ENCODE measurements around the gene LGI4. TPM values are rescaled to one million over a fixed set of nuclear protein-coding genes. Genes with fewer than 3 reads are reported as not detected.
"Not testable (repeated sequence)": the region's sequence is repeated elsewhere in the genome, so short reads cannot be mapped to it uniquely, and the experiment has no call there.

Gene LGI4
- total RNA-seq, 1 donor from 2014 or later, result 1.9 TPM

DNA sequence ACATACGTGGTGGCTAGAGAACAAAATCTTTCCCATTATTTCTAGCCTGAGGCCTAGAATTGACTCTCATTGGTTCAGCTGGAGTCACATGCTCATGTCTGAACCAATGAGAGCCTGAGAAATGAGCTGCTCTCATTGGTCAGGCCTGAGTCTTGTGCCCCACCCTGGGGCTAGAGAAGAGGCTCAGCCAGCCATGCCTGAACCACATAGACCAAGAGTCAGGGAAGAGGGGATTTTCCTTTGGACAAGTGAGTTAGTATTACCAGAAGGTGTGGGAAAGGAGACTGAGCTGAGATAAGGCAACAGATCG is 26.5 kb upstream of the LGI4 start:
- ATAC-seq (no peak), DNase-seq (ENCODE audit: low spot score) (no peak)

DNA sequence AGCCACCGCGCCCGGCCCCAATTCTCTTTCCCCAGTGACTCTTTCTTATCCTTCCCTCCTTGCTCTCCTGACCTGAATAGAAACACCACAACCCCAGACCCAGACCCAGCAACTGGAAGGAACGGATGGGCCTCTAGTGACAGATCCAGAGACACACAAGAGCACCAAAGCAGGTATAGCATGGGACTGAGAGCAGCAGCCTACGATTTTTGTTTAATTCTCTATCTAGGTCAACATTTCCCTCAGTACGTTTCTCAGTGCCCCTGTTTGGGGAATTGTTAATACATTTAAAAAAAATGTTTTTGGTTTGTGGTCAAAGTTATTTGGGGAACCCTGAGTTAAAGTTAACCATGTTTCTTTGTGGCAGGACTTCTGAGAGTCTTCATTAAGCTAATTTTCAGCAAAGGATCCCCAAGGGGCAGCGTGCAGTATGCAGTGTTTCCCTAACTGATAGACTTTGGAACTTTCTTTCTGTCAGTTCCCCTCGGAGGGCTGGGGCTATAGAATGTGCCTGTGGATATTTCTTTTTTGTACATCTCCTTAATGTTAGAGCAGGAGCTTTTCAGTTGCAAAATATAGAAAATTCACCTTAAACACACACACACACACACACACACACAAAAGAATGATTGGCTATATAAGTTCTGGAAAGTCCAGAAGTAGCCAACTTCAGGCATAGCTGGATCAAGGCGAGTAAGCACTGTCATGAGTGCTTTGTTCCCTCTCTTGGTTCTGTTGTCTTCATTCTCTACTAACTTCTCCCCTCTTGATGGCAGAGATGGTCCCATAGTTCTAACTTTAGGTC is 26.0 kb upstream of the LGI4 start:
- ATAC-seq, result no peak
- no peak for DNase-seq (ENCODE audit: low spot score)

DNA sequence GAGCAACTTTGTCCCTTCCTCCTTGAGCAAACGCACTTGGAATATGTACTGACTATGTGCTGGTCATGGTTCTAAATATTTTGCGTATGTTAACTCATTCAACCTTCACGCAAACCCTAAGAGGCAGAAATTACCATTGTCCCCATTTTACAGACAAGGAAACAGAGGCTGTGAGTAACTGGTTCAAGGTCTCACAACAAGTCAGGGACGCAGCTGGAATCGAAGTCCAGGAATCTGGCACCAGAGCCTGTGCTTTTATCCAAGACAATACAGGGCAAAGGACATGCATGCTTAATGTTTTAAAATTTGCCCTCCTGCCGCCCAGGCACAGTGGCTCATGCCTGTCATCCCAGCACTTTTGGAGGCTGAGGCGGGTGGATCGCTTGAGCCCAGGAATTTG is 24.7 kb upstream of the LGI4 start:
- ATAC-seq, result peak; percentile 51
- no peak for DNase-seq (ENCODE audit: low spot score)

DNA sequence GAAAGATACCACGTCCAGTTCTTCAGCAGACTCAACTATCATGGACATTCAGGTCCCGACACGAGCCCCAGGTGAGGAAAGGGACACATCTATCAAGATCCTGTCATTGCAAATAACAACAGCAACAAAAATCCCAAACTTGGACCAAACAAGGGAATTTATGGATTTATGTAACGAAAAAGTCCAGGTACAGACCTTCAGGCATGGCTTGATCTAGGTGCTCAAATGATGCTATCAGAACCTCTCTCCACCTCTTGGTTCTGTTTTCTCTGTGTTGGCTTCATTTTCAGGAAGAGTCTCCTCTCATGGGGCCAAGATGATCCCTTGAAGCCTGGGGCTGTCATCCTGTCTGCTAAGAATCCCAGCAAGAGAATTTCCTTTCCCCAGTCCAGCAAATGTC is 22.6 kb upstream of the LGI4 start:
- ATAC-seq, result no peak
- no peak for DNase-seq (ENCODE audit: low spot score)

DNA sequence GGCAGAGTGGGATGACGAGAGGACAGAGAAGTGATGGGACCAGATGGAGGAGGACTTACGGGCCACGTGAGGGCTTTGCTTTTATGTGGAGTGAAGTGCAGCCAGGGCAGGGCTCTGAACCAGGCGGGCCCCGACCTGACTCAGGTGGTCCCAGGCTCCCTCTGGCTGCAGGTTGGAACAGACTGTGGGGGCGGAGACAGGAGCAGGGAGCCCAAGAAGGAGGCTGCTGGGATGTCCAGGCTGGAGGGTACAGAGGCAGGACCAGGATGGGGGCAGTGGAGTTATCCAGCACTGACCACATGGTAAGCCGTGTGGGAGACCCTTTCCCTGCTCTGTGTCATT is 21.8 kb upstream of the LGI4 start:
- DNase-seq (ENCODE audit: low spot score) (no peak), ATAC-seq (no peak)

DNA sequence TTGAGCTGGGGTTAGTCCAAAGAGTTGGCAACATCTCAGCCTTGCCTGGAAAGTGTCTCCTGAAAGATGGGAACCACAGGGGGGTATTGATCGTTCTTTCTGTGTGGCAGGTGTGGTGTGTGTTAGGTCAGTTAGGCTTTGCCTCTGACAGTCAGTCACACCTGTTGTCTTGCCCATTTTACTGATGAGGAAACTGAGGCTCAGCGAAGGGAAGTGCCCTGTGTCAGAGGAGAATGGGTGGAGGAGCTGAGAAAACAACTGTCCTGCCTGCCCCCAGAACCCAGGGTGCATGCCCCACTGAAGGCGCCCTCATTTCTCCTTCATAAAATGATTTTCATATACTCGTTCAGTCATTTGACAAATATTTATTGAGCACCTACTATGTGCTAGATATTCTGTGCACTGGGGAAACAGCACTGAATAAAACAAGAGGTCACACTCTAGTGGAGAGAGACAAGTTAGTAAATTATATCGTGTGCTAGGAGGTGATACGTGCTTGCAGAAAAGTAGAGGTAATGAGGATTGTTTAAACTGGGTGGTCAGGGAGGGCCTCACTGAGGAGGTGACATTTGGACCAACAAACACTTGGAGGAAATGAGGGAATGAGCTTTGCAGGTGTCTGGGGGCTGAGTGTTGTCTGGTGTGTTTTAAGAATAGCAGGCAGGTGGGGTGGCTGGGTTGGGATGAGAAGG is 21.3 kb upstream of the LGI4 start:
- DNase-seq (ENCODE audit: low spot score), result no peak
- ATAC-seq, result no peak

DNA sequence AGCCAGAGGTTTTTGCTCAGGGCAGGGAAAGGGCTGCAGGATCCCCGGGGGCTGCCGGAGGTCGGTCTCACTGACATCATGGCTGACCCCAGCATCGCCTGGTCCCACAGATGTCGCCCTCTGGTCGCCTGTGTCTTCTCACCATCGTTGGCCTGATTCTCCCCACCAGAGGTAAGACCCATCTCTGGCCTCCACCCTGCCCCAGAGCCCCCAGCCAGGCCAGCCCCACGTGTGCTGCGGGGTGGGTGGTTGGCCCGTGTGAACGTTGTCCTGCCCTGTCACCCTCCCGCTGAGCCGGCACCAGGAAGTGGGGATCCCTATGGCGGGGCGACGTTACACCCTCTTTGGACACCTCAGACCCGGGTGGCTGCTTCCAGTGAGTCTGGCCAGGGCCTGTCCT is 20.6 kb upstream of the LGI4 start:
- DNase-seq (ENCODE audit: low spot score) (no peak), ATAC-seq (no peak)

DNA sequence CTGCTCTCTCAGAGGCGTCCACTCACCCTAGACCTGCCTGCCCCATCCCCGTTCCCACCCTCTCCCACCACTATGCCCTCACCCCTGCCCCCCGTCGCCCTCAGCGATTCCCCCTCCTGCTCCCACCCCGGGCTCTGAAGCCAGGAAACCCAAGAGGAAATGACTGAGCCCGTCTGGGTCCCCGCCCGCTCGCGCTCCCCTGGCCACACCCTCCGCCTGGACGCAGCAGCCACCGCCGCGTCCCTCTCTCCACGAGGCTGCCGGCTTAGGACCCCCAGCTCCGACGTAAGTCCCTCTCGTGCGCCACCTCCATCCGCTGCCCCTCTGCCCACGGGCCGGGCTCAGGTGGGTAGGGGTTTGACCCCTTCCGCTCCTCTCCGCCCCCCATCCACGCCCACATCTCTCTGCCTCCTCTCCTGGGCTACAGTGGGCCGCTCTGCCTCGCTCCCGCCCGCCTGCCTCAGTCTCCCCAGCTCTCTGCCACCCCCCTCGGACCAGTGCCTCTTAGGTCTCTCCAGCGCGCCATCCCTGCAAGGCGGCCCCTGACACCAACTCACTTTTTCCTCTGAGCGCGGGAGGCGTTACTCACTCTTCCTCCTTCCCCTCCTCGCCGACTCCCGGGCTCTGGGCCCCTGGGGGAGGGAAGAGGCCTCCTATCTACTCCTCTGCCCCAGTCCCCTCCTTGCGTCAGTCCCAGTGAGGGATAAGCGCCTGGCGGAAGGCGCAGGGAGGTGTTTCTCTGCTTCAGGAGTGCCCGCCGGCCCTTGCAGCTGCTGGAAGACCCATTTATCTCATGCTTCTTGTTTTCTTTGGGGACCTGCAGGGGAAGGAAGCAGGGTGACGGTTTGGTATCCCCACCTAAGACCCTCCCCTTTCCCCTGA is 19.9 kb upstream of the LGI4 start, which contains the start of gene FXYD5:
FXYD5 (plus strand) TSS at position 211 of the 882 bp plus-strand sequence. CDS start 816 bp downstream, outside the sequence.
- peak; percentile 61 for DNase-seq (ENCODE audit: low spot score)

DNA sequence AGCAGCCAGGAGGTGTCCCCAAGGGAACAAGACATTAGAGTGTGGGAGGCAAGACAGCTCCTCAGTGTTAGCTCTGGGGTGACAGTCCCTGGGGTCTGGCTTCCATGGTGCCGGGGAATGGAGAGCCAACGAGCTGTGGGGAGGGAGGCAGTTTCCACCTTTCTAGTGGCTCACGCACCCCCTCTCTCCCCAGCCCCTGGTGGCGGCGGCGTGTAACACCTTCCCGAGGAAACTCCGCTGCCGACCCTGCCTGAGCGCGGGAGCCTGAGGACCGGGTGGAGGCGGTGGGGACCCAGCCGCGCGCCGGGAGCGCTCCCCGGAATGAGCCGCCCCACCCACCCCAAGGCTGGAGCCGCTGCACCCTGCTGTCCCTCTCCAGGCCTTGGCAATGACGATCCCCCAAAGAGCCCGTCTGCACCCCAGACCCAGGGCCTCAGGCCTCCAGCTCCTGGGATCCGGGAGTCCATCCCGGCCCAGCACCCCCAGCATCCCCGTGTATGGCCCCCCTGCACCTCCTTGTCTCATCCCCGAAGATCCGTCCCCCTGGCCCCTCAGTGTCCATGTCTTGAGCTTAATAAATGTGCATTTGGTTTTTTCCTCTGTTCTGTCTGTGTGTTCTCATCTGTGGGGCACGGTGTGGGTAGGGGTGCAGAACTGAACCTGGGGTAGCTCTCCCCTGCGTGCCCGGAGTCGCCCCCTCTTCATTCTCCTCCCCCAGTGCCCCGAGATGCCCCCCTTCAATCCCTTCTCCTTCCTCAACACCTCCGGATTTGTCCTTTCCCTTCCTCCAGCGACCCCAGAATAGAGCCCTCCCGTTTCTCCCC is 19.1 kb upstream of the LGI4 start:
- DNase-seq (ENCODE audit: low spot score) (no peak), ATAC-seq (peak; percentile 43)

More for the DNA sequence above, 19.9 kb upstream of the LGI4 start, which contains the start of gene FXYD5:
- ATAC-seq, result peak; percentile 76

DNA sequence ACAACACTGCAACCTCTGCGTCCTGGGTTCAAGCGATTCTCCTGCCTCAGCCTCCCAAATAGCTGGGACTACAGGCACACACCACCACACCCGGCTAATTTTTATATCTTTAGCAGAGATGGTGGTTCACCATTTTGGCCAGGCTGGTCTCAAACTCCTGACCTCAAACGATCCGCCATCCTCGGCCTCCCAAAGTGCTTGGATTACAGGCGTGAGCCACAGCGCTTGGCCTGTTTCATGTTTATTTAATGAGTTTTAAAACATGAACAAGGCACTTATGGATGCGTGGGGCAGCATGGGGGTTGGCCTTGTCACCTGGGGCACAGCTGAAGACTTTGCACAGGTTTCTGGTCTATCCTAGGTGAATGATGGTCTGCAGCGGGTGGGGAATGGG is 18.3 kb upstream of the LGI4 start:
- DNase-seq (ENCODE audit: low spot score); ATAC-seq: not testable (repeated sequence)

DNA sequence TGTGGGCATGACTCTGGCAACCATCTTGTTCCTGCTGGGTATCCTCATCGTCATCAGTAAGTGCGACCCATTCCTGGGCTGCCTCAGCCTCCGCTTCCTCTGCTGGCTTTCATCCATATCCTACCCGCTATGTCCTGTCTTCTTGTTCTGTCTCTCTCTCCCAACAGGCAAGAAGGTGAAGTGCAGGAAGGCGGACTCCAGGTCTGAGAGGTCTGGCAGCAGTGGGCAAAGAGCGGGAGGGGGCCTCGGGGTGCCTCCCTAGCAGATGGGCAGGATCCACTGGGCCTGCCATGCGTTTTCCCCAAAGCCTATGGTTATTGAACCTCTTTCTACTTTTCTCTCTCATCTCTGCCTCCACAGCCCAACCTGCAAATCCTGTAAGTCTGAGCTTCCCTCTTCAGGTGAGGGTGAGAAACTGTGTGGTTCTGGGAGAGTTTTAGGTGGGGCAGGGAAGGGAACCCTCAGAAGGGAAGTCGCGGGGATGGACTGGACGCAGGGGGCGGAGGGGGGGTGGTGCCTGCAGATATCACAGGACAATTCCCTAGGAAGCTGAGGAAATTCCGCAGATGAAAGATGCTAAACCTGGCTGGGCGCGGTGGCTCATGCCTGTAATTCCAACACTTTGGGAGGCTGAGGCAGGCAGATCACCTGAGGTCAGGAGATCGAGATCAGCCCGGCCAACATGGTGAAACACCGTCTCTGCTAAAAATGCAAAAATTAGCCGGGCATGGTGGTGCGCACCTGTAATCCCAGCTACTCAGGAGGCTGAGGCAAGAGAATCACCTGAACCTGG is 16.6 kb upstream of the LGI4 start:
- no peak for DNase-seq (ENCODE audit: low spot score)
- no peak for ATAC-seq

DNA sequence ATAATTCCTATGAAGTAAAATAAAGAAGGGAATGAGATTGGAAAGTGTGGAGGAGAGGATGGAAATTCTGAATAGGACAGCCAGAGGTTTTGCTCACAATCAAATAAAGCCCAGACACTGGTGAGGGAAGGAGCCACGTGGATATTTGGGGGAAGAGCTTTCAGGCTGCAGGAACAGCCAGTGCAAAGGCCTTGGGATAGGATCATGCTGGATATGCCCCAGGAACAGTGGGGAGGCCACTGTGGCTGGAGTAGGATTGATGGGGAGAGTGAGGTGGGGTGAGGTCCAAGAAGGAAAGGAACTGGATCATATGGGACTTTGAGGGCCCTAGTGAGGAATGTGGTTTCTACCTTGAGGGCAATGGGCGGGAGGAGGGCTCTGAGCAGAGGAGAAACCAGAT is 15.6 kb upstream of the LGI4 start:
- DNase-seq (ENCODE audit: low spot score) (no peak), ATAC-seq (no peak)

DNA sequence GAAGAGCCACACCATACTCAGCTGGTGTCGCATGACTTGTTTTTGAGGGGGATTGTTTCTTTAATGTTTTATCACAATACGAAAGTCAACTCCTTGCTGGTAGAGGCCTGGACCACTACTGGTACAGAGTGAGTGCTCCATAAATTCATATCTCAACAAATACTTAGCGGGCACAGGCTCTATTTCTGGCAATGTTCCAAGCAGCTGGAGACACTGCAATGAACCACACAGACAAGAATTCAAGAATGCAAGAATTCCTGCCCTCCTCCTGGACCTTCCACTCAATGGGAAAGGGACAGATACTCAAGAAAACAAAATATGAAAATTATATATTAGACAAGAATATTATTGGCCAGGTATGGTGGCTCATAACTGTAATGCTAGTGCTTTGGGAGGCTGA is 14.6 kb upstream of the LGI4 start:
- ATAC-seq, result no peak

DNA sequence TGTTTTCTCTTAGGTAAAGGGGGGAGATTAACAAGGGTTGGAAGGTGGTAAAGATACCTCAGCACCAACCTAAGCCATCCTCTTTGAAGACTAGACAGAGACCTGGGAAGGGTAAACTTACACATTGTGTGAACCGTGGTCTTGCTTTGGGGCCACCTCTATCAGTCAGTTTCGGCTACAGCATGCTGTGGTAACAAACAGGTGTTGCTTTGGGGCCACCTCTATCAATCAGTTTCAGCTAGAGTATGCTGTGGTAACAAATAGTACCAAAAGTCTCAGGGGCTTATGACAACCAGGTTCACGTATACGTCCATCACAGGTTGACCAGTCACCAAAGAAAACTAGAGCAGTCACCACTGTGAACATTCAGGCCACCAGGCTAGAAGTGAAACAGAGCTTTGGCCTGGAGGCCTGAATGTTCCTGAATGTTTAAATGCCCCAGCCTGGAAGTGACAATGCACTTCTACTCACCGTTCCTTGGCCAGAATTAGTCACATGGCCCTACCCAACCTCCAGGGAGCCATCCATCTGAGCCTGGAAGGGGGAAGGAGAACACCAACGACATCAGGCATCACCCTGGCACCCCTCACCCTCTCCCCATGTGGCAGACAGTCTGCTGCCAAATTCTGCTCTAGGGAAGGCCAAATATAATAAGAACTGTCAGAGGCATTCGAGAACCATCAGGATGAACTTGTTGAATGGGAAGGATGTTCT is 12.0 kb upstream of the LGI4 start:
- no peak for DNase-seq (ENCODE audit: low spot score)
- peak; percentile 29 for ATAC-seq

More for the DNA sequence above, 14.6 kb upstream of the LGI4 start:
- no peak for DNase-seq (ENCODE audit: low spot score)

DNA sequence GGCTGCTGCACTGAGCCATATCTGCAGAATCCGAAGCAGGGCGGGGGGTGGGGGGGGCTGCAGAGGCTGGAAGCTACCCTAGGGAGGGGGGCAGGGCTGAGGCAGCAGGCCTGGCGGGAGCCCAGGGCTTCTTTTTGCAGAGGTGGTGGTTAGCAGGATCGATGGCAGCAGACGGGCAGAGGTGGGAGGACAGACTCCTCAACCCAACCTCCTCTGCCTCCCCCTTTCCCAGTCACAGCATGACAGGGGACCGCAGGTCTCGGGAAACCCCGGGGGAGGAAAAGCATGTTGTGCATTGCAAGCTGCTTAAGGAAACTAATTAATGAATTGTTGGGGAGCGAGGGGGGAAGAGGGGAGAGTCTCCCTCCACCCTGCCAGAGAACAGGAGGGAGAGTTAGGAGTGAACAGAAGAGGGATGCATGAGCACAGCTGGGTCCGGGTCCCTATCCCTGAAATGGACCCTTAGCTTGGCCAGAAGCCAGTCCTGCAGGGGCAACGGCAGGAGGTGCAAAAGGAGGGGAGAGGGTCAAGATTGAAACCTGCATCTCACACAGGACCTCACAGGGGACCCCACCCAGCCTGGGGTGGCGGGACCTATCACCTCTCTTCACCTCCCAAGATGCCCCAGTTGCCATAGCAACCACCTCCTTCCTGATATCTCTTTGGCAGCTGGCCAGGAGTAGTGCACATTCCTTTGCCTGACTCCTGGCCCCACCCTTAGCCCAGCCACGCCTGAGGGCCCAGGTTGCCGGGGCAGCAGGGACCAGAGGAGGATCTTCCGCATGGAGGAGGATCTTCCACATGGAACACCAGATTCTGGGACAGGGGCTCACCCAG is 10.0 kb upstream of the LGI4 start:
- no peak for ATAC-seq
- DNase-seq (ENCODE audit: low spot score), result no peak

DNA sequence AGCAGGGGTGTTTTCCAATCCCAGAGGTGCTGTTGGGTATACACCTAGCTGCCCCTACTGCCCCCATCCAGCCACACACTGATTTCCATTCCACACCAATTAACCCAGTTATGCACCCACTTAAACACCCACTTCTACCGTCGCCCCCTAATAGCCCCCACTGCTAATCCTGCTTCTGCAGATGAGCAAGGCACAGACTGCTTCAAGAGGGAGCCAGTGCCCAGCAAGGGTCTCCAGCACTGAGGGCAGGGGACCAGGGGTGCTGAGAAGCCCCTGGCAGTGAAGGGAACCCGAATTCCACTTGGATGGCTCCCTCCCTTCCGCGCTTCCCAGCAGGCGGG is 9.4 kb upstream of the LGI4 start:
- DNase-seq (ENCODE audit: low spot score), result no peak
- ATAC-seq, result no peak

DNA sequence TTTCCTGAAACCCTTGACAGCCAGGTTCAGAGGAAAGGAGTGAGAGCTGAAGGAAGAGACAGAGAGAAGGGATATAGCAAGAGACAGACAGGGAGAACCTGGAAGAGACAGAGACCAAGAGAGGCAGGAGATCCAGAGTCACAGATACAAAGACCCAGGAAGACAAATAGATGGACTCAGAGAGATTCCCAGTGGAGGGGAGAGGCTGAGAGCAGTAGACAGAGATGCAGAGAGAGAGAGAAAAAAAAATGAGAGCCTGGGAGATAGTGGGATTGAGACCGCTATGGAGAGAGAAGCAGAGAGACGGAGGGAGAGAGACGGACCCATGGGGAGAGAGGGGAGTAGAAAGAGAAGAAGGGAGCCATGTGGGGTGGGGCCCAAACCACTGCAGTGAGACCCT is 9.0 kb upstream of the LGI4 start:
- DNase-seq (ENCODE audit: low spot score), result no peak
- ATAC-seq, result no peak

DNA sequence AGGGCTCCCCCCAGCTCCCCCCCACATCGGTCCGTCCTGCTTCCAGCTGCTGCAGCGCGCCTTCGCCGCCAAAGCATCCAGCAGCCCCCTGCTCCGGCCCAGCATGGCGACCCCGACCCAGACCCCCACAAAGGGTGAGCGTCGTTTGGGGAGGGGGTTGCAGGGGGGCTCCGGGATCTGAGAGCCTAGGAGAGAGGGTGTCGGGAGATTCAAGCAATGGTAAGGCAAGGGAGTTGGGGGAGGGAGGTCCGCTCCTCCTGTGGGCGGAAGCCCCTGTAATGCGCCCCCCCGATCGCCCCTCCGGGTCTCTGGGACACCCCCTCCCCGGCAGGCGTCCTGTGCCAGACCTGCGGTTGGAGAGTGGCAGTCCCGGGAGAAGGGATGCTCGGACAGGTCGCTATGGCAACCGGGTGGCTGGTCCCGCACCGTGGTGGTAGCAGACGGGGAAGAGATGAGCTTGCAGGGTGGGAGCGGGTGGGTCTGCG is 8.4 kb upstream of the LGI4 start, which contains the start of gene FXYD7:
FXYD7 (plus strand) TSS at position 25 of the 485 bp plus-strand sequence; CDS start at position 104, 79 bp downstream.
- DNase-seq (ENCODE audit: low spot score) (no peak), ATAC-seq (no peak)
